ENCODE data around the gene AJUBA. TPM values are rescaled to one million over a fixed set of nuclear protein-coding genes. Genes with fewer than 3 reads are reported as not detected.

Gene AJUBA
- total and polyA plus RNA-seq, 2 donors (not counting 1 experiment from before 2014, with no cell fraction given): 1.6 TPM; not detected in 1

DNA sequence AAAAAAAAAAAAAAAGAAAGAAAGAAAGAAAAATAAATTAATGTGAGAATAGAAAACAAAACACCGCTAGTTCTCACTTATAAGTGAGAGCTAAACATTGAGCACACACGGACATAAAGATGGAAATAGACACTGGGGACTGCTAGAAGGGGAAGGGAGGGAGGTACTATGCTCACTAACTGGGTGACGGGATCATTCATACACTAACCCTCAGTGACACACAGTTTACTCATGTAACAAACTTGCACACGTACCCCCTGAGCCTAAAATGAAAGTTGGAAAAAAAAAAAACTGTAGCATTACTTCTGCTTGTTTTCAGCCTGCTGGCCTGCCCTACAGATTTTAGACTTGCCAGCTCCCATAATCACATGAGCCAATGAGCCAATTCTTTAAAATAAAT is 42.7 kb downstream of the AJUBA start:
- peaks cover 0 to 3% of the 10 kb centered on the region in 2 experiments for H3K36me3 ChIP-seq (replicated peaks in 1 of 2; ENCODE audit: control extremely low read depth in 1 of 2, control insufficient read depth in 1 of 2, extremely low read depth in 1 of 2, insufficient read depth in 2 of 2, low read length in 1 of 2)
- Mint-ChIP-seq H3K4me1 (no peaks in the 10 kb centered on the region), H3K27me3 (no peaks in the 10 kb centered on the region), H3K4me3 (no peak overlapping the region), H3K9me3 (ENCODE audit: insufficient read depth) (no peaks in the 10 kb centered on the region), H3K27ac (no peak overlapping the region)
- H3K4me3 ChIP-seq (ENCODE audit: control extremely low read depth in 1 of 5, extremely low read depth in 1 of 5, insufficient read depth in 1 of 5, low read depth in 2 of 5, low read length in 4 of 5): no peak overlapping the region
- ChIA-PET CTCF (interaction anchor here (0.7 to 1.0 kb wide), 3 partner anchors 10 to 68 kb away, joined by 3 read pairs; no protein-coding TSS in a partner anchor), POLR2A (interaction anchor here (0.6 kb wide), 1 partner anchor 9 kb away, joined by 3 read pairs; no protein-coding TSS in a partner anchor)
- H3K4me2 ChIP-seq (replicated peaks; ENCODE audit: low read depth, low read length, poor library complexity, severe bottlenecking): no peak overlapping the region
- H2AFZ ChIP-seq (ENCODE audit: insufficient read depth, low read depth, low read length, poor library complexity, severe bottlenecking): no peak overlapping the region
- H3K79me2 ChIP-seq (ENCODE audit: control insufficient read depth, insufficient read depth, low read length): no peaks in the 10 kb centered on the region
- TF ChIP-seq, protein P1, sequence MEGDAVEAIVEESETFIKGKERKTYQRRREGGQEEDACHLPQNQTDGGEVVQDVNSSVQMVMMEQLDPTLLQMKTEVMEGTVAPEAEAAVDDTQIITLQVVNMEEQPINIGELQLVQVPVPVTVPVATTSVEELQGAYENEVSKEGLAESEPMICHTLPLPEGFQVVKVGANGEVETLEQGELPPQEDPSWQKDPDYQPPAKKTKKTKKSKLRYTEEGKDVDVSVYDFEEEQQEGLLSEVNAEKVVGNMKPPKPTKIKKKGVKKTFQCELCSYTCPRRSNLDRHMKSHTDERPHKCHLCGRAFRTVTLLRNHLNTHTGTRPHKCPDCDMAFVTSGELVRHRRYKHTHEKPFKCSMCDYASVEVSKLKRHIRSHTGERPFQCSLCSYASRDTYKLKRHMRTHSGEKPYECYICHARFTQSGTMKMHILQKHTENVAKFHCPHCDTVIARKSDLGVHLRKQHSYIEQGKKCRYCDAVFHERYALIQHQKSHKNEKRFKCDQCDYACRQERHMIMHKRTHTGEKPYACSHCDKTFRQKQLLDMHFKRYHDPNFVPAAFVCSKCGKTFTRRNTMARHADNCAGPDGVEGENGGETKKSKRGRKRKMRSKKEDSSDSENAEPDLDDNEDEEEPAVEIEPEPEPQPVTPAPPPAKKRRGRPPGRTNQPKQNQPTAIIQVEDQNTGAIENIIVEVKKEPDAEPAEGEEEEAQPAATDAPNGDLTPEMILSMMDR (IDR thresholded peaks at IDR 0.05): no peak
- TF ChIP-seq EZH2 (IDR thresholded peaks at IDR 0.05; ENCODE audit: borderline replicate concordance, insufficient read depth, low read depth, low read length, poor library complexity, severe bottlenecking): no peak
- H3K27ac ChIP-seq (ENCODE audit: low read length in 2 of 2): no peak overlapping the region
- DNase-seq (no peak), ATAC-seq (ENCODE audit: low read depth) (no peak)
- H3K9ac ChIP-seq (ENCODE audit: low read length): no peak overlapping the region
- intact Hi-C loops (cut with micrococcal nuclease): no loop called here
- H3K9me3 ChIP-seq (ENCODE audit: control extremely low read depth in 1 of 3, control insufficient read depth in 2 of 3, insufficient read depth in 1 of 3, low read length in 2 of 3): no peaks in the 10 kb centered on the region
- no CpG with 5 or more reads among the region's 4 CpGs for WGBS (ENCODE audit: insufficient coverage)
- no peaks in the 10 kb centered on the region for H3K27me3 ChIP-seq (replicated peaks in 1 of 4; ENCODE audit: control extremely low read depth in 1 of 4, control insufficient read depth in 3 of 4, insufficient read depth in 4 of 4, low read length in 3 of 4)
- no peaks in the 10 kb centered on the region for H4K20me1 ChIP-seq (ENCODE audit: control insufficient read depth, insufficient read depth, low read length, poor library complexity, severe bottlenecking)
- H3K4me1 ChIP-seq (ENCODE audit: control insufficient read depth in 2 of 2, insufficient read depth in 2 of 2, low read length in 2 of 2): no peaks in the 10 kb centered on the region

DNA sequence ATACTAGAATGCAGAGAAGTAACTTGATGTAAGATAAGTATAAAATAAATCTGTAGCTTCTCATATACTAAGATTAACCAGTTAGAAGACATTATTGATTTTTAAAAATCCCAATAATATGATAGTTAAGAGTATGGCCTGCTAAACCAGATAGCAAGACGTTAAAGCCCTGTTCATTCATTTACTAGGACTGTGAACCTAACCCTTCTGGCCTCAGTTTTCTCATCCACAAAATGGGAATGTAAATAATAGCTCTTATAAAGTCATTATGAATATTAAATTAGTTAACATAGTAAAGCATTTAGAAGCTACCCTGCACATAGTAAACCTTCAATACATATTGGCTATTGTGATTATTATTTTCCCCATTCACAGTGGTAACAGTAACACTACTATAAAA is 47.2 kb downstream of the AJUBA start:
- Mint-ChIP-seq H3K4me1 (peaks cover 8% of the 10 kb centered on the region), H3K9me3 (ENCODE audit: insufficient read depth) (no peaks in the 10 kb centered on the region), H3K4me3 (no peak overlapping the region), H3K27ac (no peak overlapping the region), H3K27me3 (no peaks in the 10 kb centered on the region)
- intact Hi-C loops (cut with micrococcal nuclease): no loop called here
- TF ChIP-seq, protein P1 (IDR thresholded peaks at IDR 0.05): no peak
- no peak for TF ChIP-seq EZH2 (IDR thresholded peaks at IDR 0.05; ENCODE audit: borderline replicate concordance, insufficient read depth, low read depth, low read length, poor library complexity, severe bottlenecking)
- no CpG with 5 or more reads among the region's 1 CpG for WGBS (ENCODE audit: insufficient coverage)
- Histone ChIP-seq H3K27ac (ENCODE audit: low read length in 2 of 2) (no peak overlapping the region), H4K20me1 (ENCODE audit: control insufficient read depth, insufficient read depth, low read length, poor library complexity, severe bottlenecking) (no peaks in the 10 kb centered on the region), H3K4me1 (ENCODE audit: control insufficient read depth in 2 of 2, insufficient read depth in 2 of 2, low read length in 2 of 2) (peaks cover under 1 to 8% of the 10 kb centered on the region in 2 donors), H3K9ac (ENCODE audit: low read length) (no peak overlapping the region), H3K36me3 (replicated peaks in 1 of 2; ENCODE audit: control extremely low read depth in 1 of 2, control insufficient read depth in 1 of 2, extremely low read depth in 1 of 2, insufficient read depth in 2 of 2, low read length in 1 of 2) (no peaks in the 10 kb centered on the region), H3K27me3 (replicated peaks in 1 of 4; ENCODE audit: control extremely low read depth in 1 of 4, control insufficient read depth in 3 of 4, insufficient read depth in 4 of 4, low read length in 3 of 4) (no peaks in the 10 kb centered on the region), H2AFZ (ENCODE audit: insufficient read depth, low read depth, low read length, poor library complexity, severe bottlenecking) (no peak overlapping the region), H3K9me3 (ENCODE audit: control extremely low read depth in 1 of 3, control insufficient read depth in 2 of 3, insufficient read depth in 1 of 3, low read length in 2 of 3) (no peaks in the 10 kb centered on the region), H3K79me2 (ENCODE audit: control insufficient read depth, insufficient read depth, low read length) (no peaks in the 10 kb centered on the region), H3K4me2 (replicated peaks; ENCODE audit: low read depth, low read length, poor library complexity, severe bottlenecking) (no peak overlapping the region), H3K4me3 (ENCODE audit: control extremely low read depth in 1 of 5, extremely low read depth in 1 of 5, insufficient read depth in 1 of 5, low read depth in 2 of 5, low read length in 4 of 5) (no peak overlapping the region)
- POLR2A ChIA-PET: interaction anchor here (0.7 kb wide), 1 partner anchor 169 kb away, joined by 3 read pairs; the partner anchor contains the start of gene OXA1L
- CTCF ChIA-PET: interaction anchor here (0.8 to 1.7 kb wide), 10 partner anchors 14 to 134 kb away, joined by 3 to 8 read pairs (median 4); partner anchors contain the start of gene AJUBA
- ATAC-seq (ENCODE audit: low read depth) (no peak), DNase-seq (no peak)

All from B cell (primary cell).